Suppressor macrophage treated with lipopolysaccharide for 1 hour (primary cell): ENCODE results near the gene USH1C.

Source experiments
- DNase-seq, 3 donors: peaks; one replicate each; pipeline ENCODE4 v3.0.0-alpha.2; 2020 to 2022

USH1C gene

DNA sequence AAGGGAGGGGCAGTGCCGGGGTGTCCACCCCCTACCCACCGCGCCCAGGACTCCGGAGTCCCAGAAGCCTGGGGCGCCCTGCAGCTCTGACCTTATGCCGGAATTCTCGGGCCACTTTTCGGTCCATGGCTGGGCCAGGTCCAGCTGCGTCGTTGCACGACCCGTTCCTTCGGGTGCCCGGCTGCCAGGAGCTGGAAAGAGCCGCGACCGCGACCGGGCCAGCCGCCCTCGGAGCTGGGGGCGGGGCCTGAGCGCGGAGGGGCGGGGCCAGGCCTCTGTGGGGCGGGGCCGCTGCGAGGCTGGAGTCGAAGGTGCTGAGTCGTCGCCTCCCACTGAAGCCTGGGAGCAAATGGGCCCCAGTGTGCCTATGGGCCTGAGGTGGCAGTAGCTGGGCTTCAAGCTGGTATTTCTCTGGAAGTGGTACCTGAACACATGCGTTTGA lies at the start of gene USH1C:
Gene USH1C, minus strand, starts transcription at position 236 of the 442 bp plus-strand sequence. Its CDS starts 109 bp downstream, at position 127.
- peak; percentile 42 to 69 (median 61) for DNase-seq

DNA sequence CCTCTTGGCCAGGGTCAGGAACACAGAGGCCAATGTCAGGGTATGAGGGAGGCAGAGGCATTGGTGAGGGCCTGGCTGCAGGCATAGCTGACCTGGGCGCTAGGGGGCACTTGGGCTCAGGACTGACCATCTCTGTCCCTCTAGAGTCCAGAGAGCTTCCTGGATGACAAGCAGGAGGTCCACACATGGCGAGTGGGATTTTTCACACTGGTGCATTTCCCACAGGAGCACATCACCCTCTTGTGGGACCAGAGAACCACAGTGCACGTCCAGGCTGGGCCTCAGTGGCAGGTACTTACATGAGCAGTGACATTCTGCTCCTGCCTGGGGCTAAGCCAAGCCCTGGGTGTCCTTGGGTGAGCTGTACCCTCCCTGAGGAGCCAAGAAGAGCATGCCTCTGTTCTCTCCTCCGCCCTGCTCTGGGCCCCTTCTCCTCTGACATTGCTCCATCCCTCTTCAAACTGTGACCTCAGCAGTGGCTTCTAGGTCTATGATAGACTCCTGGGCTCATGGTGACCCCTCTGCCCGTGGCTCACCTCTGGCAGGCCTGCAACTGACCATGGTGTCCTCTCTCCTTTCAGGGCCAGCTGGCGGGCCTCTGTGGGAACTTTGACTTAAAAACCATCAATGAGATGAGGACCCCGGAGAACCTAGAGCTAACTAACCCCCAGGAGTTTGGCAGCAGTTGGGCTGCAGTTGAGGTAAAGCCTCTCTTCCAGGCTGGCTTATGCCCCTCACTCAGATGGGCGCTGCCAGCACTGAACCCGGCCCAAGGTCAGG lies 49.4 kb upstream of the USH1C start:
- no peak for DNase-seq

DNA sequence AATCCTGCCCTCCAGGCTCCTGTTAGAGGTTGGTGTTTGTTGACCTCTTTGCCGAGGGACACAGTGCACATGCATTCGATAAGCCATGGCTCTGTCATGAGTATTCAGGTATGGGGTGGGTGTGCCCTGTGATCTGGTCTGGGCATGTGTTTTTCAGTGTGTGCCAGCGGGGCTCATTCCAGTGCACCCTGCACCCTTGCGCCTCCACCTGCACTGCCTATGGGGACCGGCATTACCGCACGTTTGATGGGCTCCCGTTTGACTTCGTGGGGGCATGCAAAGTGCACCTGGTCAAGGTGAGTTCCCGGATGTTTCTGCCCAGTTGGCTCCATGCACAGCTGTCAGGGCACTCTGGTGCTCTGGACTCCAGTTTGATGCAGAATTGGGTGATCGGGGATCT lies 47.1 kb upstream of the USH1C start:
- no peak for DNase-seq

- DNase-seq = no peak
These were observed 46.2 kb upstream of the USH1C start for GRCh38 chr11:17590463-17590862.

GRCh38 chr11:17588721-17589120 lies 44.5 kb upstream of the USH1C start:
- DNase-seq = no peak

- DNase-seq = no peak
These were observed 44.0 kb upstream of the USH1C start for GRCh38 chr11:17588166-17588565.

DNA sequence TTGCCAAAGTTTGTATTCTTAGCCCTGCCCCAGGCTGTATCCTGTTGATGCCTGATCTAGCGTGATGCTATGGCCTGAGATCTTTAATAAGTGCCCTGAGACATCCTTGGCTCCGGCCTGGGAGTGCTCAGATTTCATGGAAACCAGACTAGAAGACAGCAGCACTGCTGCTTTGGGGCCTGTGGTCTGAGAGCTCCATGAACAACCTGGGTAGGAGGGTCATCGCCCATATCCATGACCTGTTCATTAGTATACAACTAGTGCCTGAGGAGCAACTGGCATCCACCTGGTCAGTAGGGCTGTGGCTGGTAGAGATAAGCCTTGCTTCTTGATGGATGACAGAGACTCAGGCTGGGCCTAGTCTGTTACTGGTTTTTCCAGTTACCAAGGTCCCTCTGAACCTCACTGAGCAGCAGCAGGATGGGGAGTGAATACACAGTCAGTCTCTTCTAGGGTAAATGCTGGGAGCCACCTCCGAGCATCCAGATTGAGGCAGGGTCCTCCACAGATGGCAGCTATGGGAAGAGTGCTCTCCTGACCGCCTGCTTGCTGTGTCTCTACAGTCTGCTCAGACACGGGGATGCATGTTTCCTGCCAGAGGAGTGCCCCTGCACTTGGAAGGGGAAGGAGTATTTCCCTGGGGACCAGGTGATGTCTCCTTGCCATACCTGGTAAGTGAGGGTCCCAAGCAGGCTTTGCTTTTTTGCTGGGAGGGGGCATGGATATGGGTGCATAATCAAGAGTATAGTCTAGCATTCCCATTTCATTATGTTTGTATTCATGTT lies 41.9 kb upstream of the USH1C start:
- DNase-seq = no peak

- no peak for DNase-seq
These were observed 37.5 kb upstream of the USH1C start for GRCh38 chr11:17581732-17582053.

DNA sequence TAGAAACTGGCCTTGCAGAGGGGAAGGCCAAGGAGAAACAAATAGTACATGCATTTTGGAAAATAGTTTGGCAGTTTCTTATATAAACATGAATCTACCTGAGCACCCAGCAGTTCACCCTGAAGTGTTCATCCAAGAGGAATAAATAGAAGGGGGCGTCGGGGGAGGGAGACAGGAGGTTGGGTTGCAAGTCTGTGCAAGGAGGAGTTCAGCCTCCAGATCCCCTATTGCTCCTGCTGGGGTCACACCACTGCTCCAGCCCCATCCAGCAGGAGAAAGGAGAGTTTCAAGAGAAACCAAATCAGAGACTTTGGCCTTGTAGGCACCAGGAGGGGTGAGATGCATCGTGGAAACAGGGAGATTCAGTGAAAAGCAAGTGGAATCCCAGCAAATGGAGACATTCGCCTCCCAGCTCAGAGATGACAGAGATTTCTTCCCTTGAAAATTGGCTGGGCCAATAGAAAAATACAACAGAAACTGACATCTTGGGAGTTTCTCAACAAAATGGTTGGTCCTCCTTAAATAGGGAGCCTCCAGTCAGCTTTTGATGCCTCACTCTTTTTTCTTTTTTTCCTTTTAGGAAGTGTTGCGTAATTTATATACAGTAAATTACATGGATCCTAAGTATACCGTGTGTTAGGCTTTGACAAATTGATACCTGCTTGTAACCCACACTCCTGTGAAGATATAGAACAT lies 37.0 kb upstream of the USH1C start:
- DNase-seq = no peak

- DNase-seq = no peak
These were observed 36.1 kb upstream of the USH1C start for GRCh38 chr11:17580271-17580670.

DNA sequence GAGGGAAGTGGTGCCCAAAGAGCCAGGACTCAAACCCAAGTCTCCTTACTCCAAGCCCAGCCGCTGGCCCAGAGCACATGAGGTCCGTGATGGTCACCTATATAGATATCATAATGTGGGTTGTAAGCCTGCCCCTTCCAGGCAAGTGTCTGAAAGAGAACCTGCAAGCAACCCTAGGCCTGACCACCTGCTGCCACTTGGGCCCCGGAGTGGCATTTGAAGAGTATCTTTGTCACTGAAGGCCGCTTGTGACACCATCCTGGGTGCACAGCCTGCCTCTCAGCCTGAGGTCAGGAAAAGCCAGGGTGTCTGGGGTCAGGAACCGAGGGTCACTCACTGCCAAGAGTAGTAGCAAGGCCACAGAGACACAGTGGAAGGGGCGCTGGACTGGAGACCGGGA lies 35.2 kb upstream of the USH1C start:
- no peak for DNase-seq

DNA sequence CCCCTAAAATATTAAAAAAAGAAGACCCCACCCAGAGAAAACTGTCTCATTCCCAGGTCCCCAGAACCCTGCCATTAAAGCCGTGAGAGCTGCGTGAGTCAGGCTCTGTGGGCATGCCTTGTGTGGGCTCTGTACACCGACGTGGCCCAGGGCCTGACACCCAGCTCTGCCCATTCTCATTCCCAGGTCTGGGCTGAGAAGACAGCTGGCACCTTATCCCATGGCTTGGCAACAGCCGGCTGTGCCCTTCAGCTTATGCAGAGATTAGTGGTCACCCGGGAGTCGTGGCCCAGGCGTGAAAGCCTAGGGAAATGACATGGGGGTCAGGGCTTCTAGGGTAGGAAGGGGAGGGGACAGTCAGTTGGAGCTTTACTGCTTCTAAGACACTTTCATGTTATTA lies 34.7 kb upstream of the USH1C start:
- no peak for DNase-seq

GRCh38 chr11:17578296-17578695 lies 34.1 kb upstream of the USH1C start:
- no peak for DNase-seq

- no peak for DNase-seq
These were observed 31.5 kb upstream of the USH1C start for GRCh38 chr11:17575431-17576425.

- DNase-seq = no peak
These were observed 30.2 kb upstream of the USH1C start for GRCh38 chr11:17574141-17575091.

DNA sequence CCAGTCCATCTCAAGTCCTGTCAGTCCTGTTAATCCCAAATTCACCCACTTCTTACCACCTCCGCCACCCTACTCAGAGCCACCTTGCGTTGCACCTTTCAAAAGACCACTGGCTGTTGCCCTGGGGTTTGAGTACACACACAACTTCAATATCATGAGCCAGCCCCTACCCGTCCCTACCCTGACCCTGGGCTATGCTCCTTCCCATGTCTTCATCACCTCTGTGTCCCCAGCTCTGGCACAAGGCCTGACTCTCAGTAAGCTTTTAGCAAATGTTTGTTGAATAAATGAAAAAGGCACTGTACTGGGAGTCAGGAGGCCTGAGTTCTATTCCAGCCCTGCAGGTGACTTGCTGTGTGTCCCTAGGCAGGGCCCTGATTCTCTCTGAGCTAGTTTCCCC lies 29.3 kb upstream of the USH1C start:
- no peak for DNase-seq

- DNase-seq = no peak
These were observed 28.7 kb upstream of the USH1C start for GRCh38 chr11:17572791-17573460.

- no peak for DNase-seq
These were observed 28.1 kb upstream of the USH1C start for GRCh38 chr11:17572359-17572690.

- DNase-seq = no peak
These were observed 27.5 kb upstream of the USH1C start for GRCh38 chr11:17571431-17572358.

DNA sequence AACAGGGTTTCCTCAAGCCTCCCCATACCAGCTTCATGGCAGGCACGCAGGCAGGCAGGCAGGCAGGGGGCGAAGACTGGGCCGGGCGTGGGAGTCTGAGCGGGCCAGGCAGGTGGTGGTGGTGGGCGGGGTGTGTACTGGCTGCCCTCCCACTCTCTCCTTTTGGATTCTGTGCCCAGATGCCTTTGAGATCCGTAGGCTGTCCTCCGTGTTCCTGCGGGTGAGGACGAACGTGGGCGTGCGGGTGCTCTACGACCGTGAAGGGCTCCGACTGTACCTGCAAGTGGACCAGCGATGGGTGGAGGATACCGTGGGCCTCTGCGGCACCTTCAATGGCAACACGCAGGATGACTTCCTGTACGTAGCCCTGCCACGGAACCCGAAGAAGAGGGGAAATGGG lies 25.8 kb upstream of the USH1C start:
- DNase-seq = no peak
